PC-3 (cell line): Measurements from ENCODE around the gene RAP1GAP2. TPM values are rescaled to one million over a fixed set of nuclear protein-coding genes. Genes with fewer than 3 reads are reported as not detected.

Experiments
- ATAC-seq: fragments of 200-7000 bp; cut with Tn5 transposase; 2 replicates; pipeline ENCODE4 v1.9.1; 2020; ENCODE audit warnings: mild to moderate bottlenecking, moderate library complexity
- BruUV-seq: library from RNA; stranded (reverse); fragments of 400-500 nt; replicated peaks from 2 replicates; lab custom pipeline; 2021; lab: Mats Ljungman, UMichigan
- CTCF ChIA-PET: fragments of 300-600 bp; sonication (Branson Sonifier 250); formaldehyde crosslinking; loops from one replicate; lab custom pipeline; 2022; ENCODE audit warnings: antibody characterized with exemption; lab: Charles Lee
- POLR2A ChIA-PET: fragments of 300-600 bp; sonication (Branson Sonifier 250); formaldehyde crosslinking; loops from one replicate; lab custom pipeline; 2022; ENCODE audit warnings: antibody characterized with exemption; ENCODE audit not compliant: unreplicated experiment; lab: Charles Lee
- DNase-seq: peaks from one replicate; pipeline ENCODE4 v3.0.0-alpha.2; 2015
- H2AFZ ChIP-seq: fragments of 300-600 bp; sonication (generic); 2 replicates; pipeline ENCODE4 v1.6.0; 2016; ENCODE audit warnings: antibody characterized with exemption, low read length
- H3F3A ChIP-seq: fragments of 300-600 bp; sonication (generic); one replicate; pipeline ENCODE4 v1.6.0; 2017; ENCODE audit warnings: antibody characterized with exemption, low read length, control low read depth, mild to moderate bottlenecking; ENCODE audit not compliant: unreplicated experiment
- H3K27ac ChIP-seq: fragments of 300-600 bp; sonication (generic); 2 replicates; pipeline ENCODE4 v1.5.1; 2016; ENCODE audit warnings: mild to moderate bottlenecking, low read length
- H3K27me3 ChIP-seq: fragments of 300-600 bp; sonication (generic); 2 replicates; pipeline ENCODE4 v1.6.1; 2016; ENCODE audit warnings: low read length, mixed read lengths
- H3K36me3 ChIP-seq: fragments of 300-600 bp; sonication (generic); 2 replicates; pipeline ENCODE4 v1.6.1; 2016; ENCODE audit warnings: low read depth, mixed run types, low read length, mixed read lengths
- H3K4me1 ChIP-seq: fragments of 300-600 bp; sonication (generic); 2 replicates; pipeline ENCODE4 v1.5.1; 2016; ENCODE audit warnings: low read length; ENCODE audit not compliant: insufficient read depth
- H3K4me2 ChIP-seq: fragments of 300-600 bp; sonication (generic); 2 replicates; pipeline ENCODE4 v1.6.0; 2016; ENCODE audit warnings: low read length
- H3K4me3 ChIP-seq: fragments of 300-600 bp; sonication (generic); 2 replicates; pipeline ENCODE4 v1.5.1; 2016; ENCODE audit warnings: mild to moderate bottlenecking, low read length, mixed read lengths
- H3K79me2 ChIP-seq: fragments of 300-600 bp; sonication (generic); 2 replicates; pipeline ENCODE4 v1.6.1; 2017; ENCODE audit warnings: low read length, mixed read lengths
- H3K9ac ChIP-seq: fragments of 300-600 bp; sonication (generic); 2 replicates; pipeline ENCODE4 v1.6.0; 2016; ENCODE audit warnings: mild to moderate bottlenecking, low read length
- H3K9me2 ChIP-seq: fragments of 300-600 bp; sonication (generic); replicated peaks from 2 replicates; pipeline ENCODE4 v1.6.1; 2016; ENCODE audit warnings: mixed run types, low read length, mixed read lengths
- H3K9me3 ChIP-seq: fragments of 300-600 bp; sonication (generic); 2 replicates; pipeline ENCODE4 v1.6.1; 2016; ENCODE audit warnings: low read length, mixed read lengths
- H4K20me1 ChIP-seq: fragments of 300-600 bp; sonication (generic); 2 replicates; pipeline ENCODE4 v1.6.1; 2016; ENCODE audit warnings: low read length, mixed read lengths
- EZH2 ChIP-seq: fragments of 300-600 bp; sonication (generic); IDR thresholded peaks from one replicate; pipeline ENCODE4 v1.6.1; 2017; ENCODE audit warnings: antibody characterized with exemption, mild to moderate bottlenecking, low read length; ENCODE audit not compliant: unreplicated experiment
- EZH2phosphoT487 ChIP-seq: fragments of 300-600 bp; sonication (generic); IDR thresholded peaks from 2 replicates; pipeline ENCODE4 v1.6.1; 2018; ENCODE audit warnings: mild to moderate bottlenecking, antibody characterized with exemption, low read length, borderline replicate concordance
- intact Hi-C: fragments of 100-400 bp; cut with micrococcal nuclease; formaldehyde crosslinking; loops from 2 replicates; pipeline ENCODE4 v1.9.0; 2023
- total RNA-seq: library from RNA; depleted of rRNA; stranded (reverse); fragments of >200 nt; gene quantifications from 2 replicates; pipeline ENCODE4 v1.2.3, GENCODE V29; 2014
- TF ChIP-seq, protein P1 (sequence below): fragments of 300-600 bp; sonication (generic); conservative IDR thresholded peaks from 2 replicates; pipeline ENCODE4 v1.5.1; 2017; ENCODE audit warnings: antibody characterized with exemption, low read depth, mild to moderate bottlenecking, low read length

The RAP1GAP2 gene
- total RNA-seq, 1 experiment from 2014 or later: 14.5 TPM

DNA sequence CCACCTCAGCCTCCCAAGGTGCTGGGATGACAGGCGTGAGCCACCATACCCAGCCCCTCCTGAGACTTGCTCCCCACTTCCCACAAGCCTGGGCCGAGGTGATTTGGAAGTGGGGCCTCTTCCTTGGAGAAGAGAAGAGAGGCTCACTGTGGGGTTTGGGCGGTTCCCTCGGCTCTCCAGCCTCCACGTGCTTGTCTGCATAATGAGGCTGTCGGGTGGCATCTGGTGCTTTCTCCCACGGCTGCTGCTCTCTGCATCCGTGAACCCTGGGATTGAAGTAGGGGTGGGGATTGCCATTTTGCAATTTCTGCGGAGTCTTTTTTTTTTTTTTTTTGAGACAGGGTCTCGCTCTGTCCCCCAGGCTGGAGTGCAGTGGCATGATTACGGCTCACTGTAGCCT lies 101.4 kb downstream of the RAP1GAP2 start:
- Histone ChIP-seq H3K27me3 (no peaks in the 10 kb centered on the region), H4K20me1 (no peaks in the 10 kb centered on the region), H3K36me3 (no peaks in the 10 kb centered on the region), H3K4me2 (no peak overlapping the region), H3K9me3 (no peaks in the 10 kb centered on the region), H3K27ac (no peak overlapping the region), H3K79me2 (no peaks in the 10 kb centered on the region), H2AFZ (no peak overlapping the region), H3K4me1 (peaks cover 15% of the 10 kb centered on the region), H3K9me2 (no peaks in the 10 kb centered on the region), H3K9ac (no peak overlapping the region), H3F3A (no peaks in the 10 kb centered on the region), H3K4me3 (no peak overlapping the region)
- TF ChIP-seq, protein P1, sequence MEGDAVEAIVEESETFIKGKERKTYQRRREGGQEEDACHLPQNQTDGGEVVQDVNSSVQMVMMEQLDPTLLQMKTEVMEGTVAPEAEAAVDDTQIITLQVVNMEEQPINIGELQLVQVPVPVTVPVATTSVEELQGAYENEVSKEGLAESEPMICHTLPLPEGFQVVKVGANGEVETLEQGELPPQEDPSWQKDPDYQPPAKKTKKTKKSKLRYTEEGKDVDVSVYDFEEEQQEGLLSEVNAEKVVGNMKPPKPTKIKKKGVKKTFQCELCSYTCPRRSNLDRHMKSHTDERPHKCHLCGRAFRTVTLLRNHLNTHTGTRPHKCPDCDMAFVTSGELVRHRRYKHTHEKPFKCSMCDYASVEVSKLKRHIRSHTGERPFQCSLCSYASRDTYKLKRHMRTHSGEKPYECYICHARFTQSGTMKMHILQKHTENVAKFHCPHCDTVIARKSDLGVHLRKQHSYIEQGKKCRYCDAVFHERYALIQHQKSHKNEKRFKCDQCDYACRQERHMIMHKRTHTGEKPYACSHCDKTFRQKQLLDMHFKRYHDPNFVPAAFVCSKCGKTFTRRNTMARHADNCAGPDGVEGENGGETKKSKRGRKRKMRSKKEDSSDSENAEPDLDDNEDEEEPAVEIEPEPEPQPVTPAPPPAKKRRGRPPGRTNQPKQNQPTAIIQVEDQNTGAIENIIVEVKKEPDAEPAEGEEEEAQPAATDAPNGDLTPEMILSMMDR: no peak
- TF ChIP-seq EZH2phosphoT487: no peak
- TF ChIP-seq EZH2: no peak
- no TSS peak for BruUV-seq
- DNase-seq (no peak), ATAC-seq (no peak)
- POLR2A ChIA-PET: no interaction called here
- intact Hi-C loops: no loop called here
- CTCF ChIA-PET: no interaction called here

DNA sequence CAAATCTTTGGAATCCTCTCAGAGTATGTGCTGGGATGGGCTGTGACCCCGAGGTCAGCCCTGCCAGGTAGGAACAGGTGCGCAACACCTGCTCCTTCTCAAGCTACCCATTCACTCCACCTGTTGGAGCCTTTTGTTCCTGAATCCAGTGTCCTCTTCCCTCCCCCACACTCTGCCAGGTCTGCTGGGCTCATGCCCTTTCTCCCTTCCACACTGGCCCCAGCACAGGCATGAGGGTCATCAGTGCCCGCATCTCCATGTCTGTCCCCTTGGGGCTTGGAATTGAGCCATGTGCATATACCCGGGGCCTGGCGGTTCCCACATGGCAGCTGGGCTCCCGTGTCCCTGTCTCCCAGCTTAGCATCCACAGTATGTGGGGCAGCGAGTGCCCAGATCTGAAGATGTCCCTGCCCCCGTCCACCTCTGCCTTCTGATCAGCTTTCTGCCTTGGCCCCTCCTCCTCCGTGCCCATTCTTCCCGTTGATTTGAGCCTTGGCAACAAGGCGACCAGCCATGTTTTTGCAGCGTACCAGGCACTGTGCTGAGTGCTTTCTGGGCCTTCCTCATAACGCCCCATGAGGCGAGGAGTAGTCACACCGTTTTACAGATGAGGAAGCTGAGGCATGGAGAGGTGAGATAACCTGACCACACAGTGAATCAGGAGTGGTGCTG lies 102.2 kb downstream of the RAP1GAP2 start:
- DNase-seq: no peak
- TF ChIP-seq EZH2phosphoT487: no peak
- TF ChIP-seq, protein P1: no peak
- no peak for TF ChIP-seq EZH2
- ChIA-PET CTCF (no interaction called here), POLR2A (no interaction called here)
- Histone ChIP-seq H2AFZ (no peak overlapping the region), H3K79me2 (no peaks in the 10 kb centered on the region), H4K20me1 (no peaks in the 10 kb centered on the region), H3K9ac (no peak overlapping the region), H3K36me3 (no peaks in the 10 kb centered on the region), H3K27me3 (no peaks in the 10 kb centered on the region), H3K9me3 (no peaks in the 10 kb centered on the region), H3K27ac (no peak overlapping the region), H3K4me1 (peaks cover 10% of the 10 kb centered on the region), H3K4me3 (no peak overlapping the region), H3K4me2 (no peak overlapping the region), H3K9me2 (no peaks in the 10 kb centered on the region), H3F3A (no peaks in the 10 kb centered on the region)
- ATAC-seq: no peak
- intact Hi-C loops: no loop called here
- no TSS peak for BruUV-seq

DNA sequence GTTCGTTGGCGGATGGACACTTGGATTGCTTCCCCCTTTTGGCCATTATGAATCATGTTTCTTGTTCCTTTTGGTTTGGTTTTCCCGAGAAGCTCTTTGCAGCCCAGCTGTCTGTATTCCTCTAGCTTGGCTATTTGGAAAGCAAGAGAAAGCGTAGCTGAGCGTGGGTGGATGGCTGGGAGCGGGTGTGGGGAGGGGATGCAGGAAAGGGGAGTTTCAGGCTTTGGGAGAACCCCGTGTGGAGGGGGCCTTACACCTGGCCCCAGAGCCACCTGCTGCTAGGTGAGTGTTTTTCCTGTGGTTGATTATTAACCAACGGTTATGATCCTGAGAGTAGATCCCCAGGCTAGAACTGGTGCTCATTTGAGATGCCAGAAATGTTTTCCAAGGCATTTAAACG lies 103.7 kb downstream of the RAP1GAP2 start:
- no peak for DNase-seq
- intact Hi-C loops: no loop called here
- H3K4me2 ChIP-seq: no peak overlapping the region
- TF ChIP-seq, protein P1: no peak
- TF ChIP-seq EZH2 (no peak), EZH2phosphoT487 (no peak)
- no peak overlapping the region for H2AFZ ChIP-seq
- ChIA-PET POLR2A (no interaction called here), CTCF (no interaction called here)
- H3K36me3 ChIP-seq: no peaks in the 10 kb centered on the region
- H4K20me1 ChIP-seq: no peaks in the 10 kb centered on the region
- H3K9ac ChIP-seq: no peak overlapping the region
- H3K9me3 ChIP-seq: no peaks in the 10 kb centered on the region
- H3K4me3 ChIP-seq: no peak overlapping the region
- H3F3A ChIP-seq: no peaks in the 10 kb centered on the region
- no peak overlapping the region for H3K27ac ChIP-seq
- no peak for ATAC-seq
- no peaks in the 10 kb centered on the region for H3K9me2 ChIP-seq
- no peaks in the 10 kb centered on the region for H3K4me1 ChIP-seq
- H3K79me2 ChIP-seq: no peaks in the 10 kb centered on the region
- no TSS peak for BruUV-seq
- H3K27me3 ChIP-seq: no peaks in the 10 kb centered on the region
